Ascending aorta (tissue), 2 donors: Measurements from ENCODE around the gene CA12. TPM values are rescaled to one million over a fixed set of nuclear protein-coding genes. Genes with fewer than 3 reads are reported as not detected.

Experiments used
- DNase-seq, 2 donors: peaks; one replicate each; pipeline ENCODE4 v3.0.0-alpha.2; 2019; ENCODE audit warnings: low spot score in 2 of 2
- H3K27ac ChIP-seq, 2 donors: fragments of 200-600 bp; sonication (generic); one replicate each; pipeline ENCODE4 v1.5.1; 2016 to 2017; ENCODE audit warnings: mild to moderate bottlenecking in 1 of 2
- H3K27me3 ChIP-seq: fragments of 200-600 bp; sonication (generic); one replicate; pipeline ENCODE4 v1.5.1; 2017
- H3K36me3 ChIP-seq, 2 donors: fragments of 200-600 bp; sonication (generic); one replicate each; pipeline ENCODE4 v1.5.1; 2016
- H3K4me1 ChIP-seq, 2 donors: fragments of 200-600 bp; sonication (generic); one replicate each; pipeline ENCODE4 v1.5.1; 2016 to 2017; ENCODE audit warnings: mild to moderate bottlenecking in 1 of 2
- H3K4me3 ChIP-seq, 2 donors: fragments of 200-600 bp; sonication (generic); one replicate each; pipeline ENCODE4 v1.5.1; 2016 to 2017; ENCODE audit warnings: mild to moderate bottlenecking in 1 of 2
- H3K9me3 ChIP-seq, 2 donors: fragments of 200-600 bp; sonication (generic); one replicate each; pipeline ENCODE4 v1.5.1; 2016
- CTCF ChIP-seq, 3 experiments: fragments of 200-600 bp in 2 of 3; fragments of 450-650 bp in 1 of 3; sonication (generic) in 2 of 3; IDR thresholded peaks; one replicate each; pipeline ENCODE4 v1.5.1; 2016 to 2019; ENCODE audit warnings: antibody characterized with exemption in 3 of 3, mild to moderate bottlenecking in 1 of 3, moderate library complexity in 1 of 3
- intact Hi-C: fragments of 100-400 bp; cut with DNase I; formaldehyde crosslinking; loops from one replicate; pipeline ENCODE4 v1.15.1; 2023
- total RNA-seq: library from RNA; depleted of rRNA; stranded (reverse); fragments of >200 nt; gene quantifications from one replicate; pipeline ENCODE4 v1.1.0, GENCODE V29; 2016

The CA12 gene
- total RNA-seq, 1 donor from 2014 or later: 10.7 TPM

GRCh38 chr15:63353261-63353660 lies 28.4 kb downstream of the CA12 start:
- H3K27me3 ChIP-seq: no peaks in the 10 kb centered on the region
- intact Hi-C loops: no loop called here
- no peak for TF ChIP-seq CTCF (IDR thresholded peaks at IDR 0.05)
- peaks cover 0 to 18% of the 10 kb centered on the region in 2 donors for H3K4me1 ChIP-seq
- H3K9me3 ChIP-seq: no peaks in the 10 kb centered on the region
- no peak overlapping the region for H3K4me3 ChIP-seq
- H3K27ac ChIP-seq: no peak overlapping the region
- H3K36me3 ChIP-seq: no peaks in the 10 kb centered on the region
- DNase-seq: no peak

- H3K4me1 ChIP-seq: peaks cover 0 to 22% of the 10 kb centered on the region in 2 donors
- H3K4me3 ChIP-seq: no peak overlapping the region
- no peaks in the 10 kb centered on the region for H3K9me3 ChIP-seq
- no peaks in the 10 kb centered on the region for H3K27me3 ChIP-seq
- TF ChIP-seq CTCF (IDR thresholded peaks at IDR 0.05): no peak
- H3K27ac ChIP-seq: no peak overlapping the region
- intact Hi-C loops: no loop called here
- H3K36me3 ChIP-seq: no peaks in the 10 kb centered on the region
- no peak for DNase-seq
These were observed 28.8 kb downstream of the CA12 start for GRCh38 chr15:63352808-63353207.

- peaks cover 0 to 22% of the 10 kb centered on the region in 2 donors for H3K4me1 ChIP-seq
- no peaks in the 10 kb centered on the region for H3K9me3 ChIP-seq
- H3K36me3 ChIP-seq: no peaks in the 10 kb centered on the region
- H3K4me3 ChIP-seq: no peak overlapping the region
- TF ChIP-seq CTCF (IDR thresholded peaks at IDR 0.05): no peak
- intact Hi-C loops: no loop called here
- no peaks in the 10 kb centered on the region for H3K27me3 ChIP-seq
- no peak for DNase-seq
- no peak overlapping the region for H3K27ac ChIP-seq
These were observed 30.5 kb downstream of the CA12 start for GRCh38 chr15:63351170-63351569.

GRCh38 chr15:63350178-63350621 lies 31.4 kb downstream of the CA12 start:
- Histone ChIP-seq H3K9me3 (no peaks in the 10 kb centered on the region), H3K27ac (peak overlapping the region; percentile 59 to 66), H3K27me3 (no peaks in the 10 kb centered on the region), H3K4me1 (peaks cover 0 to 22% of the 10 kb centered on the region in 2 donors), H3K36me3 (no peaks in the 10 kb centered on the region), H3K4me3 (no peak overlapping the region)
- no peak for TF ChIP-seq CTCF (IDR thresholded peaks at IDR 0.05)
- intact Hi-C loops: no loop called here
- DNase-seq: no peak

- Histone ChIP-seq H3K27me3 (no peaks in the 10 kb centered on the region), H3K36me3 (no peaks in the 10 kb centered on the region), H3K4me1 (peaks cover 0 to 22% of the 10 kb centered on the region in 2 donors), H3K27ac (peak overlapping the region; percentile 59 to 66), H3K4me3 (no peak overlapping the region), H3K9me3 (no peaks in the 10 kb centered on the region)
- no peak for TF ChIP-seq CTCF (IDR thresholded peaks at IDR 0.05)
- intact Hi-C loops: loop anchor here (5.0 kb wide), 1 partner anchor 57 kb away; no protein-coding TSS in a partner anchor
- no peak for DNase-seq
These were observed 32.0 kb downstream of the CA12 start for GRCh38 chr15:63349621-63350020.

GRCh38 chr15:63349156-63349555 lies 32.5 kb downstream of the CA12 start:
- Histone ChIP-seq H3K36me3 (no peaks in the 10 kb centered on the region), H3K4me3 (no peak overlapping the region), H3K9me3 (no peaks in the 10 kb centered on the region), H3K4me1 (peaks cover 0 to 22% of the 10 kb centered on the region in 2 donors), H3K27ac (peak overlapping the region; percentile 65 to 66), H3K27me3 (no peaks in the 10 kb centered on the region)
- DNase-seq: no peak
- intact Hi-C loops: loop anchor here (5.0 kb wide), 1 partner anchor 57 kb away; no protein-coding TSS in a partner anchor
- no peak for TF ChIP-seq CTCF (IDR thresholded peaks at IDR 0.05)
